GM12864 (cell line): ENCODE results near the gene PNRC2.

Experiments used
- DNase-seq: peaks from one replicate; pipeline ENCODE4 v3.0.0-alpha.2; 2011; ENCODE audit warnings: low read depth
- H3K4me3 ChIP-seq: 2 replicates; pipeline ENCODE4 v1.5.1; 2011; ENCODE audit warnings: mild to moderate bottlenecking, low read depth, low read length, control low read depth
- CTCF ChIP-seq: IDR thresholded peaks from 2 replicates; pipeline ENCODE4 v1.5.1; 2011; ENCODE audit warnings: low read depth, mild to moderate bottlenecking, moderate library complexity, low read length, control low read depth, inconsistent platforms; ENCODE audit errors: missing control alignments

PNRC2 gene, protein sequence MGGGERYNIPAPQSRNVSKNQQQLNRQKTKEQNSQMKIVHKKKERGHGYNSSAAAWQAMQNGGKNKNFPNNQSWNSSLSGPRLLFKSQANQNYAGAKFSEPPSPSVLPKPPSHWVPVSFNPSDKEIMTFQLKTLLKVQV

DNA sequence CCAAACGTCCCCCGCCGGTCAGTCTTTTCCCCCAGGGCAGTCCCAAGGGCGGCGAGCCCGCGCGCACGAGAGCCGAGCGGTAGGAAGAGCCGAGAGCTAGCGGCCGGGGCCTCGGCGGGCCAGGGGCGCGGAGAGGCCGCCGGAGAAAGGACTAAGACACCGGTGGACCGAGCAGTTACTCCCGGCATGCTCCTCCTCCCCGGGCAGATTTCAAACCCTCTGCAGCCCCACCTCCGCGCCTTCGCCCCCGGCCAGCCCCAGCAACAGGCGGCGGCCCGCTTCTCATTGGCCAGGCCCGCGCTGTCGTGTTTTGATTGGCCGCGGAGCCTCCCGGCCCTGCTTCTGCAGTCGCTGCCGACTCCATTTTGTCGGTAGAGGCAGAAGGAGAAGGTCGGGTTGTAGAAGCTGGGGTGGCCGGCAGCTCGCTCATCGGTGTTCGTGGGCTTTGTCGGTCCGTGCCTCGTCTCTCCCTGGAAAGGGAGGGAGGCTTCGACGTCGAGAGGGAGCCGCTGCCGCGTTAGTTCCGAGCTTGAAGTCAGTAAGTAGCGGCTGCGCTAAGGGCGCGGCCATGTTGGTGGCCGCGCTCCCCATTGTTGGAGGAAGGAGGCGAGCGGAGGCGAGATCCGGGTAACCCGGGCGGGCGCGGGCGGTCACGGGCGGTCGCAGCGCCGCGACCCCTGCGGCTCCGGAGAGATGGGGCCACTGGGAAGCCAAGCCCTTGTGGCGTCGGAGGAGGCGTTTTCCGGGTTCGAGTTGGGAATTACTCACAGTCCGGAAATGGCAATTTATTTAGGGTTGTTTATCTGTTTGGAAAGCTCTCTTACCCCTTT lies at the start of gene PNRC2:
TSS of gene PNRC2 (plus strand) at position 368 of the 830 bp plus-strand sequence. CDS start 1,630 bp downstream, outside the sequence.
- H3K4me3 ChIP-seq = peak within 1 kb of the TSS; percentile 61
- TF ChIP-seq CTCF = no peak
- DNase-seq = peak; percentile 80

- no peak for TF ChIP-seq CTCF
- H3K4me3 ChIP-seq = peak overlapping the region; percentile 48
- DNase-seq = no peak
Observed at GRCh38 chr1:23910144-23910543, 49.5 kb upstream of the PNRC2 start.

DNA sequence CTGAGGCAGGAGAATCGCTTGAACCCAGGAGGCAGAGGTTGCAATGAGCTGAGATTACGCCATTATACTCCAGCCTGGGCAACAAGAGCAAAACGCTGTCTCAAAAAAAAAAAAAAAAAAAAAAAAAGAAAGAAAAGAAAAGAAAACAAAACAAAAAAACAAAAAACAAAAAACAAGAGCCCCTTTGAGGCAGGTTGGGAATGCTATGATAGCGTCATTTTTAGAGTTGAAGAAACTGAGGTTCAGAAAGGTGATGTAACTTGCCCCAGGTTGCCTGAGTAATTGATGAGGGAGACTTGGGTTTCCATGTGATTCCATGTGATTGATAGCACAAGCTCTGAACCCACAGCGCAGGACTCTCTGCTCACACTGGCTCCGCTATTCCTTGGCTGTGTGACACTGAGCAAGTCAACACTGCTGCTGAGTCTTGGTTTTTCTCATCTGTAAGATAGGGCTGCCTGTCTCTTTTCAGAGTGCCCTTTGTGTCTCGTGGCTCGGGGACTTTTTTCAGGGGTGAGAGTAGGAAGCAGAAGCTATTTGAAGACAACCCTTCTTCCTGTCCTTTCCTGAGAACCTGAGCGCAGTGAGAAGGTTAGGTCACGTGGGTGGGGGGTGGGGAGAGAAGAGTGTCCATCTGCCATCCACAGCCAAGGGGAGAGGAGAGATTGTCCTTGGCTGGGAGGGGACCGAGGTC lies 48.9 kb upstream of the PNRC2 start:
- DNase-seq = peak; percentile 84
- no peak for TF ChIP-seq CTCF
- peak overlapping the region; percentile 48 for H3K4me3 ChIP-seq

DNA sequence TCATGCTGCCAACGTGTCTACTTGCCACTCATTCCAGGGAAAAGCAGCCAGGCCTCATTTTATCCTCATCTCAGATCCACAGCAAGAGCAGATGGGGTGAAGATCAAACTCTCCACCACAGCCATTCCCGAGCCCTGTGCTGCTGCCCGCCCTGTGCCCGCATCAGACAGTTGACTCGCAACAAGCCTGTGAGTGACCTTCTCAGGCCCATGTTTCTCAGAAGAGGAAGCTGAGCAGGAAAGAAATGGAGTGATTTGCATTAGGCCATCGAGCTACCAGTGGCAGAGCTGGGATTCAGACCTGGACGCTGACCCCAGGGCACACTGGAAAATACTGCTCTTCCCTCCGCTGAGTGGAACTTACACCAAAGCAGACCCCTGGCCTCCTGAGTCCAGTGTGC lies 47.7 kb upstream of the PNRC2 start:
- no peak for DNase-seq
- no peak for TF ChIP-seq CTCF
- H3K4me3 ChIP-seq = peak overlapping the region; percentile 48

GRCh38 chr1:23913212-23913880 lies 46.3 kb upstream of the PNRC2 start, which contains the start of gene CNR2:
TSS of gene CNR2 (minus strand) at chr1:23913362. CDS start at chr1:23875617, 37,745 bp downstream.
- DNase-seq = no peak
- H3K4me3 ChIP-seq = peak within 1 kb of the TSS; percentile 48
- TF ChIP-seq CTCF = no peak

DNA sequence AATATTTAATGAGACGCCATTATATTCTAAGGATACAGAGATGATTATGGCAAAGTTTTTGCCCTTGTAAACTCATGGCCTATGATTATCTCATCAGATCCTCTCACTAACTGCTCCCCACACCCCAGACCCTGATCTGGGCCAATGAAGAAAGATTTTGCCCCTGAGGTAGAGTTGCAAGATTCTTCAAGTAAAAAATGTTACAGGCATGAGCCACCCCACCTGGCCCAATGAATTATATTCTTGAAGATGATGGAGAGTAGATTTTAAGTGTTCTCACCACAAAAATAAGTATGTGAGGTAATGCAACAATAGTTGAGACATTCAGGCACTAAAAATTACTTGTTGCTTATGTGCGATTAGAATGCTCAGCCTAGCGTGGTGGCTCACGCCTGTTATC lies 44.7 kb upstream of the PNRC2 start:
- H3K4me3 ChIP-seq = no peak overlapping the region
- DNase-seq = no peak
- no peak for TF ChIP-seq CTCF
